Measurements from ENCODE around the gene GBGT1. TPM values are rescaled to one million over a fixed set of nuclear protein-coding genes. Genes with fewer than 3 reads are reported as not detected.

Gene GBGT1
- total and polyA plus RNA-seq, 2 donors (not counting 1 experiment from before 2014, with no cell fraction given) = 19.6 to 52.7 TPM

DNA sequence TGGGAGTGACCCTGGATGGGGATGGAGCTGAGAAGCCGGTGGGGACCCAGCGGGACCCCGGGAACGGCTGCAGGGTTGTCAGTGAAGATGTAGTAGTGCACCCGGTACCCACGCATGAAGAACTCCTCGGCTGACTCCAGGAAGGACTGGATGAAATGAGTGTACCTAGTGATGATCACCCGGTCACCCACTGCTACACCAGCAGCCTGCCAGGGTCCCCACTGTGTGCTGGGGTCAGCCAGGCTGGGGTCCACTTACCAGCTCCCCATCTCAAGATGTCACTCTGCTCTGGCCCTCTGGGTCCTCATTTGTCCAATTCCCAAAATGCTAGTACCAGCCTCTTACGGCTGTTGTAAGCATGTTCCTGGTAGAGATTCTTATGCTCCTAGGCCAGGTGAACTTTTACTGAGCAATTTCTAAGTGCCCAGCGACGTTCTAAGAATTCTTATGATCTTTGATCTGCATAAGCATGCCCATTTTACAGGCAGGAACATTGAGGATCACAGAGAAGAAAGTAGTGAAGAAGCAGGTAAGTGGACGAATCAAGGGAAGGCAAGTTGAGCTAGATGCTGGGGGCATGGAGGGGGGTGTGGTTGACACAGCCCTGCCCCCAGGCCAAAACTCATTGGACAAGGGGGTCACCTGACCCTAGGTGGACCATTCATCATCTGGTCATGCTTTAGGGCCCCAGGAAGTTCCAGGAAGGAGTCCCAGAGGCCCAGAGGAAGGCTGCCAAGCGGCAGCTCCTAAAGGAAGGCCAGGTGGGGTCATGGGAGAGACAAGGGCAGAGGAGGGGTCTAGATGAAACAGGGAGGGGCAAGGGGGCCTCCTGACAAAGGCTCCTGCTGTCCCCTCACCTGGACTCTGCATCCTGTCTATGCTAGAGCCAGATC is 9.4 kb downstream of the GBGT1 start:
- Histone ChIP-seq H3K9ac (ENCODE audit: low read length) (no peak overlapping the region), H3K27ac (ENCODE audit: low read length in 2 of 2) (no peak overlapping the region), H3K36me3 (replicated peaks in 1 of 2; ENCODE audit: control extremely low read depth in 1 of 2, control insufficient read depth in 1 of 2, extremely low read depth in 1 of 2, insufficient read depth in 2 of 2, low read length in 1 of 2) (peaks cover 3 to 11% of the 10 kb centered on the region in 2 experiments), H4K20me1 (ENCODE audit: control insufficient read depth, insufficient read depth, low read length, poor library complexity, severe bottlenecking) (no peaks in the 10 kb centered on the region), H3K4me2 (replicated peaks; ENCODE audit: low read depth, low read length, poor library complexity, severe bottlenecking) (no peak overlapping the region), H3K9me3 (ENCODE audit: control extremely low read depth in 1 of 3, control insufficient read depth in 2 of 3, insufficient read depth in 1 of 3, low read length in 2 of 3) (no peaks in the 10 kb centered on the region), H2AFZ (ENCODE audit: insufficient read depth, low read depth, low read length, poor library complexity, severe bottlenecking) (no peak overlapping the region), H3K4me3 (ENCODE audit: control extremely low read depth in 1 of 5, extremely low read depth in 1 of 5, insufficient read depth in 1 of 5, low read depth in 2 of 5, low read length in 4 of 5) (no peak overlapping the region), H3K79me2 (ENCODE audit: control insufficient read depth, insufficient read depth, low read length) (no peaks in the 10 kb centered on the region), H3K27me3 (replicated peaks in 1 of 4; ENCODE audit: control extremely low read depth in 1 of 4, control insufficient read depth in 3 of 4, insufficient read depth in 4 of 4, low read length in 3 of 4) (no peaks in the 10 kb centered on the region), H3K4me1 (ENCODE audit: control insufficient read depth in 2 of 2, insufficient read depth in 2 of 2, low read length in 2 of 2) (peaks cover 0 to 7% of the 10 kb centered on the region in 2 donors)
- H3K27me3 Mint-ChIP-seq = no peaks in the 10 kb centered on the region
- POLR2A ChIA-PET = no interaction called here
- H3K27ac Mint-ChIP-seq = no peak overlapping the region
- no peaks in the 10 kb centered on the region for H3K9me3 Mint-ChIP-seq (ENCODE audit: insufficient read depth)
- no peak for ATAC-seq (ENCODE audit: low read depth)
- H3K4me3 Mint-ChIP-seq = no peak overlapping the region
- no peak for DNase-seq
- intact Hi-C loops (cut with micrococcal nuclease) = no loop called here
- no peak for TF ChIP-seq CTCF (IDR thresholded peaks at IDR 0.05)
- WGBS (ENCODE audit: insufficient coverage) = 92% methylated on average over 13 of the region's 13 CpGs
- CTCF ChIA-PET = interaction anchor here (1.0 to 12.7 kb wide), 4 partner anchors 10 to 47 kb away, joined by 3 to 599 read pairs (median 4); no protein-coding TSS in a partner anchor
- H3K4me1 Mint-ChIP-seq = peaks cover 4% of the 10 kb centered on the region

GRCh38 chr9:133153227-133154096 is 10.3 kb downstream of the GBGT1 start:
- Histone ChIP-seq H3K9ac (ENCODE audit: low read length) (no peak overlapping the region), H3K36me3 (replicated peaks in 1 of 2; ENCODE audit: control extremely low read depth in 1 of 2, control insufficient read depth in 1 of 2, extremely low read depth in 1 of 2, insufficient read depth in 2 of 2, low read length in 1 of 2) (peaks cover 3 to 11% of the 10 kb centered on the region in 2 experiments), H3K4me2 (replicated peaks; ENCODE audit: low read depth, low read length, poor library complexity, severe bottlenecking) (no peak overlapping the region), H3K9me3 (ENCODE audit: control extremely low read depth in 1 of 3, control insufficient read depth in 2 of 3, insufficient read depth in 1 of 3, low read length in 2 of 3) (no peaks in the 10 kb centered on the region), H3K27ac (ENCODE audit: low read length in 2 of 2) (no peak overlapping the region), H3K79me2 (ENCODE audit: control insufficient read depth, insufficient read depth, low read length) (peaks cover 3% of the 10 kb centered on the region), H3K4me3 (ENCODE audit: control extremely low read depth in 1 of 5, extremely low read depth in 1 of 5, insufficient read depth in 1 of 5, low read depth in 2 of 5, low read length in 4 of 5) (no peak overlapping the region), H3K4me1 (ENCODE audit: control insufficient read depth in 2 of 2, insufficient read depth in 2 of 2, low read length in 2 of 2) (peaks cover under 1 to 9% of the 10 kb centered on the region in 2 donors), H4K20me1 (ENCODE audit: control insufficient read depth, insufficient read depth, low read length, poor library complexity, severe bottlenecking) (no peaks in the 10 kb centered on the region), H2AFZ (ENCODE audit: insufficient read depth, low read depth, low read length, poor library complexity, severe bottlenecking) (no peak overlapping the region), H3K27me3 (replicated peaks in 1 of 4; ENCODE audit: control extremely low read depth in 1 of 4, control insufficient read depth in 3 of 4, insufficient read depth in 4 of 4, low read length in 3 of 4) (no peaks in the 10 kb centered on the region)
- peaks cover 5% of the 10 kb centered on the region for H3K4me1 Mint-ChIP-seq
- H3K9me3 Mint-ChIP-seq (ENCODE audit: insufficient read depth) = no peaks in the 10 kb centered on the region
- POLR2A ChIA-PET = no interaction called here
- WGBS (ENCODE audit: insufficient coverage) = 90% methylated on average over 36 of the region's 36 CpGs
- no peak for TF ChIP-seq CTCF (IDR thresholded peaks at IDR 0.05)
- intact Hi-C loops (cut with micrococcal nuclease) = no loop called here
- no peaks in the 10 kb centered on the region for H3K27me3 Mint-ChIP-seq
- H3K4me3 Mint-ChIP-seq = no peak overlapping the region
- DNase-seq (no peak), ATAC-seq (ENCODE audit: low read depth) (no peak)
- CTCF ChIA-PET = interaction anchor here (1.1 to 12.7 kb wide), 2 partner anchors 9 to 47 kb away, joined by 4 to 599 read pairs; no protein-coding TSS in a partner anchor
- H3K27ac Mint-ChIP-seq = no peak overlapping the region

Data from B cell (primary cell).